ENCODE measurements around the gene KYAT1. TPM values are rescaled to one million over a fixed set of nuclear protein-coding genes. Genes with fewer than 3 reads are reported as not detected.

The KYAT1 gene
- total RNA-seq, 1 experiment from 2014 or later, result 6.1 TPM

- Histone ChIP-seq H3K4me1 (ENCODE audit: control insufficient read depth, insufficient read depth, low read length) (no peaks in the 10 kb centered on the region), H3K4me3 (ENCODE audit: low read depth in 2 of 2, low read length in 2 of 2) (no peak overlapping the region), H3K36me3 (ENCODE audit: control insufficient read depth, insufficient read depth, low read length) (no peaks in the 10 kb centered on the region), H3K27me3 (ENCODE audit: control insufficient read depth, insufficient read depth, low read length) (no peaks in the 10 kb centered on the region), H3K9me3 (ENCODE audit: control insufficient read depth, insufficient read depth, low read depth, low read length) (no peaks in the 10 kb centered on the region), H3K27ac (ENCODE audit: low read length) (no peak overlapping the region)
- no TSS peak for BruUV-seq (replicated peaks)
- POLR2A ChIA-PET, result interaction anchor here (0.6 kb wide), 1 partner anchor 190 kb away, joined by 4 read pairs; no protein-coding TSS in a partner anchor
- no peak for TF ChIP-seq SIN3A (IDR thresholded peaks at IDR 0.05; ENCODE audit: borderline replicate concordance, insufficient read depth, low read depth, low read length)
- TF ChIP-seq TCF7L2 (IDR thresholded peaks at IDR 0.05; ENCODE audit: low read depth, low read length), result no peak
- no peak for TF ChIP-seq POLR2AphosphoS5 (IDR thresholded peaks at IDR 0.05; ENCODE audit: low read depth, low read length)
- TF ChIP-seq CTCF (IDR thresholded peaks at IDR 0.05), result no peak
- TF ChIP-seq, protein P1, sequence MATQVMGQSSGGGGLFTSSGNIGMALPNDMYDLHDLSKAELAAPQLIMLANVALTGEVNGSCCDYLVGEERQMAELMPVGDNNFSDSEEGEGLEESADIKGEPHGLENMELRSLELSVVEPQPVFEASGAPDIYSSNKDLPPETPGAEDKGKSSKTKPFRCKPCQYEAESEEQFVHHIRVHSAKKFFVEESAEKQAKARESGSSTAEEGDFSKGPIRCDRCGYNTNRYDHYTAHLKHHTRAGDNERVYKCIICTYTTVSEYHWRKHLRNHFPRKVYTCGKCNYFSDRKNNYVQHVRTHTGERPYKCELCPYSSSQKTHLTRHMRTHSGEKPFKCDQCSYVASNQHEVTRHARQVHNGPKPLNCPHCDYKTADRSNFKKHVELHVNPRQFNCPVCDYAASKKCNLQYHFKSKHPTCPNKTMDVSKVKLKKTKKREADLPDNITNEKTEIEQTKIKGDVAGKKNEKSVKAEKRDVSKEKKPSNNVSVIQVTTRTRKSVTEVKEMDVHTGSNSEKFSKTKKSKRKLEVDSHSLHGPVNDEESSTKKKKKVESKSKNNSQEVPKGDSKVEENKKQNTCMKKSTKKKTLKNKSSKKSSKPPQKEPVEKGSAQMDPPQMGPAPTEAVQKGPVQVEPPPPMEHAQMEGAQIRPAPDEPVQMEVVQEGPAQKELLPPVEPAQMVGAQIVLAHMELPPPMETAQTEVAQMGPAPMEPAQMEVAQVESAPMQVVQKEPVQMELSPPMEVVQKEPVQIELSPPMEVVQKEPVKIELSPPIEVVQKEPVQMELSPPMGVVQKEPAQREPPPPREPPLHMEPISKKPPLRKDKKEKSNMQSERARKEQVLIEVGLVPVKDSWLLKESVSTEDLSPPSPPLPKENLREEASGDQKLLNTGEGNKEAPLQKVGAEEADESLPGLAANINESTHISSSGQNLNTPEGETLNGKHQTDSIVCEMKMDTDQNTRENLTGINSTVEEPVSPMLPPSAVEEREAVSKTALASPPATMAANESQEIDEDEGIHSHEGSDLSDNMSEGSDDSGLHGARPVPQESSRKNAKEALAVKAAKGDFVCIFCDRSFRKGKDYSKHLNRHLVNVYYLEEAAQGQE (IDR thresholded peaks at IDR 0.05; ENCODE audit: insufficient read depth in 1 of 2, low read depth in 2 of 2, low read length in 1 of 2), result no peak
- no peak for DNase-seq (ENCODE audit: low read depth, low spot score)
- intact Hi-C loops (cut with micrococcal nuclease; ENCODE audit: unreplicated experiment) (no loop called here), in situ Hi-C loops (cut with HindIII; ENCODE audit: low pct_unique_long_range_greater_than_20kb, low sequenced_read_pairs) (no loop called here)
- CTCF ChIA-PET, result no interaction called here
- ATAC-seq, result no peak
Observed at GRCh38 chr9:128903871-128904620, 22.3 kb upstream of the KYAT1 start.

DNA sequence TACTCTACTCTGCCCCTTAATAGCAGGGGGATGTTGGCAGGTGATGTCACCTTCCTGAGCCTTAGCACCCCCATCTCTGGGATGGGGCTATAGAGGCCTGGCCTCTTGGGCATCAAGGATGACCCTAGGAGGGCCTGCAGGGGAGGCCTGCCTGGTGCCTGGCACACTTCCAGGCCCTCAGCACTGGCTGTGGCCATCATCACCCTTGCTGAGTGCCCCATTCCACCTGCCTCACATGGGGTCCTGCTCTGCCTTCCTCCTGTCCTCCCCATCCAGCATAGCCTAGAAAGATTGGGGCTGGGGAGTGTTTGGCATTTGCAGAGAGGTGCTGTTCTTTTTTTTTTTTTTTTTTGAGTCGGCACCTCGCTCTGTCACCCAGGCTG lies 21.3 kb upstream of the KYAT1 start:
- ChIA-PET POLR2A (no interaction called here), CTCF (no interaction called here)
- Histone ChIP-seq H3K27me3 (ENCODE audit: control insufficient read depth, insufficient read depth, low read length) (no peaks in the 10 kb centered on the region), H3K9me3 (ENCODE audit: control insufficient read depth, insufficient read depth, low read depth, low read length) (no peaks in the 10 kb centered on the region), H3K27ac (ENCODE audit: low read length) (no peak overlapping the region), H3K4me1 (ENCODE audit: control insufficient read depth, insufficient read depth, low read length) (no peaks in the 10 kb centered on the region), H3K36me3 (ENCODE audit: control insufficient read depth, insufficient read depth, low read length) (no peaks in the 10 kb centered on the region), H3K4me3 (ENCODE audit: low read depth in 2 of 2, low read length in 2 of 2) (no peak overlapping the region)
- no peak for DNase-seq (ENCODE audit: low read depth, low spot score)
- intact Hi-C loops (cut with micrococcal nuclease; ENCODE audit: unreplicated experiment), result no loop called here
- TF ChIP-seq SIN3A (IDR thresholded peaks at IDR 0.05; ENCODE audit: borderline replicate concordance, insufficient read depth, low read depth, low read length), result no peak
- TF ChIP-seq TCF7L2 (IDR thresholded peaks at IDR 0.05; ENCODE audit: low read depth, low read length), result no peak
- no peak for TF ChIP-seq POLR2AphosphoS5 (IDR thresholded peaks at IDR 0.05; ENCODE audit: low read depth, low read length)
- TF ChIP-seq, protein P1 (IDR thresholded peaks at IDR 0.05; ENCODE audit: insufficient read depth in 1 of 2, low read depth in 2 of 2, low read length in 1 of 2), result no peak
- no peak for TF ChIP-seq CTCF (IDR thresholded peaks at IDR 0.05)
- in situ Hi-C loops (cut with HindIII; ENCODE audit: low pct_unique_long_range_greater_than_20kb, low sequenced_read_pairs), result no loop called here
- no peak for ATAC-seq
- no TSS peak for BruUV-seq (replicated peaks)
